HG02884 (cell line): ENCODE results near the gene NRAP.

ENCODE experiments used
- ATAC-seq: cut with Tn5 transposase; IDR thresholded peaks from one replicate; pipeline ENCODE4 v1.9.1; 2021; ENCODE audit warnings: mild to moderate bottlenecking, moderate library complexity; ENCODE audit not compliant: unreplicated experiment

Gene NRAP

DNA sequence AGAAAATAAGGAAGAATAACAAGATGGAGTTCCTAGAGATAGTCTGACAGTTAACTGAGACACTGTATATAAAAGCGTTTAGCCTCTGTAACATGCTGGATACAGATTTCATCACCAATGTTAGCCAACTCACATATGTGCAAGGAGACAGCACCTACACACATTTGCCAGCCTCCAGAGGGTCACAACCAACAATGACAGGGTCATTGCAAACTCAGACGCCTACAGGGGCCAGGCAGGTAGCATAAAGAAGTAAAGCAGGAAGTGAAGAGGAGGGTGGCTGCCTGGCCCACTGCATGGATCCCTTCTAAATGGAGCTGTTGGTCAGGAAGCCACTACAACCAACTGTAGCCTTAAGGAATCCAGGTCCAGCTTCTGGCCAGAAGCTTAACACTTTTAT lies 50.4 kb downstream of the NRAP start:
- ATAC-seq: no peak

DNA sequence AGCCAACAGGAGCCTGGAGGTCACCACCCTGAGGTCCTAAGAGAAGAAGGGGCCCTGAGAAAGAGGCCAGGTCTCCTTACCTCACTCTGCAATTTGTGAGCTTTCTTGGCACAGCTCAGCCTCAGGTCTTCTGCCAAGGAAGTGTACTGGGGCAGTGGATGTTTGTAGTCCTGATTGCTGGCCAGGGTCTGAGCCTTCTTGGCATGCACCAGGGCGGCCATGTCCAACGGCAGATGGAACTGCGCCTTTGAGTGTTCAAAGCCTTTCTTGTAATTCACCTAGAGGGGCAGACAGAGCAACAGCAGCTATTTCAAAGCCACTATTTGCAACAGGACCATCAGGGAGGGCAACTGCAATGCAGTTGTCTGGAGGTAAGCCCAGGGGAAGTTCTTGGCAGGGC lies 51.7 kb downstream of the NRAP start:
- no peak for ATAC-seq

- ATAC-seq: no peak
These were observed 52.9 kb downstream of the NRAP start for GRCh38 chr10:113610631-113611601.

DNA sequence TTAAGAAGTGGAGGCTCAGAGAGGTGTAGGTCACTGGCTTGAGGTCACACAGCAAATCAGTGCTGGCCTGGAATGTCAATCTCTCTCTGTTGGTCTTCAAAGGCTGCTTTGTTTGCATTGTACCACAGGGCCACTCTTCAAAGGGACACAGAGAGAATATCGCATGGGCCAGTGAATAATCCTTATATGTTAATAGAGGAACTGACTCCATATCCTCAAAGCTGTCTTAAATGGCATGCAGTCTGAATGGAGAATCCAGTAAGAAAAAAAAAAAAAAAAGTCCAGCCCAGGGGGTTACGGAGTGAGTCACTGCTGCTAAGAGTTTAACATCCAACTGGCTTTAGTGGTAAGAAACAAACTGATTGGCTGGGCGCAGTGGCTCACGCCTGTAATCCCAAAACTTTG lies 54.1 kb downstream of the NRAP start:
- ATAC-seq: no peak

DNA sequence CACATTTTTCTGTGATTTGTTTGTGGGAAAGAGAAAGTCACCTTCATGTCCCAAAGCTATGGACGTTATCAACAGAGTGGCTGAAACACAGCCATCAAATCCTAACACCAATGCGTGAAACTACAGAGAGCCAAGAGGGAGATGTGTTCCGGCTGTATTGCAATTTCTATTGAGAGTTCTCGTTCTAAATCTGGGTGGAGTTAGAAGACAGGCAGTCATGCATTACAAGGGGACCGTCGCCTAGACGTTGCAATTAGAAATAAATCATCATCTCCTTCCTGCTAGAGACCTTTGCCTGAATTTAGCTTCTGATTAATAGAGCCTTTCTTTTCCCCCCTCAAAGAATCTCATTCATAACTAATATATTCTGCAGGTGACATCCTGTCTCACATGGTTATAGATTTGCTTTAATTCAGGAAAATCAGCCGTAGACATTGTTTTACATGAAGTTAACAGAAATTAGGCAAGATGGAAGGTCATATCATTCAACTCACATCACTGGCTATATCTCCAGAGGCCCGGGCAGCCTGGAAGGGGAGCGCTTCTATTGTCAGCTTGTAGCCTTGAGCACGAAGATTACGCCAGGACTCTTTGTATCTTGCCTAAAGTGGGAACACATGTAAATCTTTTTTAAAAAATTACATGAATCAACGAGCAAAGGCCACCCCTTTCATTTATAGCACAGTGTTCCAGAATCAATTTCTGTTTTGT lies 58.4 kb downstream of the NRAP start:
- no peak for ATAC-seq

GRCh38 chr10:113604572-113604971 lies 59.3 kb downstream of the NRAP start:
- no peak for ATAC-seq

- ATAC-seq: no peak
These were observed 60.6 kb downstream of the NRAP start for GRCh38 chr10:113603057-113603777.

DNA sequence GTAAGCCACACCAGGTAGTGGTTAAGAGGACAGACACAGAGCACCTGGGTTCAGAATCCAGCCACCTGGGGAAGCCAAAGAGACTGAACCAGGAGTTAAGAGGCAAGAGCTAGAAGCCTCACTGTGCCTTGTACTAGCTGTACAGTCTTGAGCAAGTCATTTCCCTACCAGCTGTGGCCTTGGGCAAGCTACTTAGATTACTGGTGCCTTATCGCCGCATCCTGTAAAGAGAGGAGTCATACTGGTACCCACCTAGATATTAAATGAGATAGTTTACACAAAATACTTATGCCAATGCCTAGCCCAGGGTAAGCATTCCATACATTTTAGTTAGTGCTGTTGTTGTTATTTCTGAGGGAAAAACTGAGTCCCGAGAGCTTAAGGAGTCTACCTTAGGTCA lies 63.3 kb downstream of the NRAP start:
- no peak for ATAC-seq

DNA sequence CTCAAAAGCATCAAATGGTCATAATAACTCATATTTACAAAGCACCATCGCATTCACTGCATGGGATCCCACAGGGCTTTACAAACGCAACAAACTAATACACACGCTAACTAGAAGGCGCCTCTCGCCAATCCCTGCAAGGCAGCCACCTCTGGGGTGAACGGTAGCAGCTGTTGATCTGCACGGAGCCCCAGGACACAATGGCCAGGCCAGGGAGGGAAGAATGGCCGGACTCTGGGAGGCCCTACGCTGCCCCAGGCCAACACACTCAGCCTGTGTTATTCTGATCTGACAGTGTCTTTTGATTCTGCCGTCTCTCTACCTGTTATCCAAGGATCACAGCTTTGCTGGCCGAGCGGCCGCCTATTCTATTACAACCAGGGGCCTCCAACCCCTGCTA lies 69.2 kb downstream of the NRAP start:
- no peak for ATAC-seq

GRCh38 chr10:113592380-113592779 lies 71.5 kb downstream of the NRAP start:
- ATAC-seq: no peak

- no peak for ATAC-seq
These were observed 73.3 kb downstream of the NRAP start for GRCh38 chr10:113590581-113590980.

- no peak for ATAC-seq
These were observed 74.6 kb downstream of the NRAP start for GRCh38 chr10:113589201-113589770.

- ATAC-seq: no peak
These were observed 77.9 kb downstream of the NRAP start for GRCh38 chr10:113585949-113586348.

DNA sequence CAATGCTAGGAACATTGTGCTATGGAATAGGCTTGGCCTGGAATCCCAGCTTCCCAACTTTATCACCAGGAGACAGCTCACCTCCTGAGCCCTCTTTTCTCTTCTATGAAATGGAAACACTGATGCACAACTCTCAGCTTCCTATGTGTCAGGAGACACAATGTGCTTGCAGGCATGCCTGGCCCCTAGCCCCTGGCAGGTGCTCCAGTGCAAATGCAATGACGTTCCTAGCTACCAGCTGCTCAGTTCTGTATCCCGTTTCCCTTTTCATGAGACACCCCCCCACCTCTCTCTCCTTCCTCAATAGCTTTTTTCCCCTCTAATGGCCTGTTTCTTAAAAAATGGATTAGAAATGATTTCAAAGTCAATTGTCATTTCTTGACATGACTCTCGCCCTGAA lies 80.3 kb downstream of the NRAP start:
- no peak for ATAC-seq

- no peak for ATAC-seq
These were observed 82.7 kb downstream of the NRAP start for GRCh38 chr10:113581092-113581491.

DNA sequence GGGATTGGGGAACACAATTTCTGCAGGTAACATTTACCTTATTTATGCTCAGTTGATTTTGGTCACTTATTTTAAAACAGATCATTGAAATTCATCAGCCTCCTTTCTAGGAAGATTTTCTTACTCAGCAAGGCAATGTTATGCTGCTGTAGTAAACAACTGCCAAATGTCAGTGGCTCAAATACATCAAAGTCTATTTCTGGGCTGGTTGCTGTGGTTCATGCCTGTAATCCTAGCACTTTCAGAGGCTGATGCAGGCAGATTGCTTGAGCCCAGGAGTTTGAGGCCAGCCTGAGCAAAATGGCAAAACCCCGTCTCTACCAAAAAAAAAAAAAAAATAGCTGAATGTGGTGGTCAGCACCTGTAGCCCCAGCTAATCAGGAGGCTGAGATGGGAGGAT lies 85.1 kb downstream of the NRAP start:
- no peak for ATAC-seq

DNA sequence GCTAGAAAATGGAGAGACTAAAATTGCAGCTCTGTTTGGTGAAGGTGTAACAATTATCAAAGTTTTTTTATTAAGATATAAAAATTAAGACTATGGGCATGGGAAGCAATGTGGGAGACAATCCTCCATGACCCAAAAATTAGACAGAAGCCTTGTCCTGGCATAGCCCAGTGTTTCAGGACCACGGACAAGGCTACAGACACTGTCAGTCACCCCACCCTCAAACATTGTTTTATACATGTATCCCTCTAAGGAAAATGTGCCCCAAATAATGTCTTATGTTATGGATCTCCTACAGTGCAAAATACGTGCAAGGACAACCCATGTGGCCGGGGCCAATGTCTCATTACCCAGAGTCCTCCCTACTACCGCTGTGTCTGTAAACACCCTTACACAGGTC lies 87.0 kb downstream of the NRAP start:
- no peak for ATAC-seq

GRCh38 chr10:113573368-113573767 lies 90.5 kb downstream of the NRAP start:
- no peak for ATAC-seq

- no peak for ATAC-seq
These were observed 91.1 kb downstream of the NRAP start for GRCh38 chr10:113572520-113573290.

DNA sequence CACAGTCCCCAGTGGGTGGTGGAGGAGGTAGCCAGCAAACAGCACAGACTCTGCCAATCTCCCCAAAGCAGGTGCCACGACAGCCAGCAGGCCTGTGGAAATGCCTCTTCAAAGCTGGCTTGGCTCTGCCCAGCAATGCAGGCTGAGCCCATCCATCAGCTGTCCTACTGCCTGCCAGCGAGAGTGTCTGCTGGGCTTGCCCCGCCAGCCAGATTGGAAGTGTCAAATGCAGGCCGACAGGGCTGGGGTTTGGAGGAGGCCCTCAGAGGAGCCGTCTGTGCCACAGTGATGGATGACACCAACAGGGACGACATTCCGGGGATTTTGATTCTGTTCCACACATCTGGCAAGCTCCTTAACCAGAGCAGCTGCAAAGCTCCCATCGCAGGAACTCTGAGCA lies 94.3 kb downstream of the NRAP start:
- no peak for ATAC-seq
